Measurements from ENCODE around the gene GLTPD2. TPM values are rescaled to one million over a fixed set of nuclear protein-coding genes. Genes with fewer than 3 reads are reported as not detected.

Gene GLTPD2
- total RNA-seq, 1 experiment from 2014 or later = not detected

DNA sequence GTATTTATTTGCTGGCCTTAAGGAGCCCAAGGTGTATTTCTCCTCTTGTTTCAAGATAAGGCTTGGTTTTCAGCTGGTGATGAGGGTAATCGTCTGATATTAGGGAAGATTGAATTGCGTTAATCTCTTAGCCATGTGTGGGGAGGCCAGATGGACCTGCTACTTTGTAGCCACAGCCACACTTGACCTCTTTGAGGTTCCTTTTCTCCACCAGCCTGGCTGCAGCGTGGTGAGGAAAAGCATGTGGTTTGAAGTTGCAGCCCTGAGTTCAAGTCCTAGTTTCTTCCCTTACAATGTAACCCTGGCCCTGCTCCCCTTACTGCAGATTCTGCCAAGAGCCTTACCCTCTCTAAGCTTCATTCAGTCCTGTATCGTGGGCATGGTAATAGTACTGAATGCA lies 47.5 kb downstream of the GLTPD2 start:
- DNase-seq (ENCODE audit: low spot score) = no peak
- in situ Hi-C loops (cut with HindIII; ENCODE audit: low sequenced_read_pairs) = loop anchor here (10.0 kb wide), 1 partner anchor 111 kb away; no protein-coding TSS in a partner anchor

GRCh38 chr17:4837471-4838308 lies 48.9 kb downstream of the GLTPD2 start:
- DNase-seq (ENCODE audit: low spot score) = peak; percentile 38
- in situ Hi-C loops (cut with HindIII; ENCODE audit: low sequenced_read_pairs) = loop anchor here (10.0 kb wide), 1 partner anchor 113 kb away; no protein-coding TSS in a partner anchor

DNA sequence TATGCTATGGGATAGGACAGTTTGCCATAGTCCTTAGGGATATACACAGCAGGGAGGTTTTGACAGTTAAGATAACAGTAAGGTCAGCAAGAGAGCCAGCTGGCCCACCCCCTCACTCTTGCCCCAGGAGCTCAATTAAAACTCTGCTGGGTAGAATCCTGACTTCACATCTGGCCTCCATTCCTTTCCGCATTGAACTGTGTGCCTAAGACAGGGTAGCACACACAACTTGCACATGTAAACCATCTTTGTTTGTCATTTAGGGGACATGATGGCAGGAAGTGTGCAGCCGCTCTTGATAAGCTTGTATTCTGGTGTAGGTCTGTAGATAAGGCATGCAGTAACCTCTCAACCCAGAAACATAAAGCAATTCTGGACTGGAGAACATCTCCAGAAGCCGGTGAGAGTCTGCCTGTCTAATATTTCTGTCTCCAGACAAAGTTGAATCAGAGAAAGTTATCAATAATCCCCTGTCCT lies 49.6 kb downstream of the GLTPD2 start:
- DNase-seq (ENCODE audit: low spot score) = no peak
- in situ Hi-C loops (cut with HindIII; ENCODE audit: low sequenced_read_pairs) = loop anchor here (10.0 kb wide), 1 partner anchor 114 kb away; no protein-coding TSS in a partner anchor

- in situ Hi-C loops (cut with HindIII; ENCODE audit: low sequenced_read_pairs) = loop anchor here (10.0 kb wide), 1 partner anchor 114 kb away; no protein-coding TSS in a partner anchor
- no peak for DNase-seq (ENCODE audit: low spot score)
Observed at GRCh38 chr17:4839221-4839620, 50.5 kb downstream of the GLTPD2 start.

Other genes starting within 250 kb of the GLTPD2 start
- gene MYBBP1A, start 233.6 kb upstream of the GLTPD2 start, total RNA-seq (2014; rRNA removed; shearing (Covaris generic)) = 89.3 and 91.6 TPM in 2 replicates
- gene GGT6, start 228.4 kb upstream of the GLTPD2 start, total RNA-seq (2014; rRNA removed; shearing (Covaris generic)) = 5.3 TPM in 1 of 2 replicates, not detected in the other
- not detected in 2 replicates for gene SMTNL2, start 204.4 kb upstream of the GLTPD2 start, total RNA-seq (2014; rRNA removed; shearing (Covaris generic))
- gene ALOX15, start 147.3 kb upstream of the GLTPD2 start, total RNA-seq (2014; rRNA removed; shearing (Covaris generic)) = 0.41 TPM in 1 of 2 replicates, not detected in the other
- gene PELP1, start 84.8 kb upstream of the GLTPD2 start, total RNA-seq (2014; rRNA removed; shearing (Covaris generic)) = 40.1 and 53.6 TPM in 2 replicates
- gene ARRB2, start 78.3 kb upstream of the GLTPD2 start, total RNA-seq (2014; rRNA removed; shearing (Covaris generic)) = 38.1 and 45.1 TPM in 2 replicates
- gene MED11, start 57.5 kb upstream of the GLTPD2 start, total RNA-seq (2014; rRNA removed; shearing (Covaris generic)) = 24.3 and 29.8 TPM in 2 replicates
- 0.68 TPM in 1 of 2 replicates, not detected in the other for gene ZMYND15, start 49.1 kb upstream of the GLTPD2 start, total RNA-seq (2014; rRNA removed; shearing (Covaris generic))
- 0.86 TPM in 1 of 2 replicates, not detected in the other for gene CXCL16, start 49.0 kb upstream of the GLTPD2 start, total RNA-seq (2014; rRNA removed; shearing (Covaris generic))
- not detected in 2 replicates for gene TM4SF5, start 17.1 kb upstream of the GLTPD2 start, total RNA-seq (2014; rRNA removed; shearing (Covaris generic))
- gene VMO1, start 2.6 kb upstream of the GLTPD2 start, total RNA-seq (2014; rRNA removed; shearing (Covaris generic)) = not detected in 2 replicates
- 390 and 445 TPM in 2 replicates for gene PSMB6, start 7.2 kb downstream of the GLTPD2 start, total RNA-seq (2014; rRNA removed; shearing (Covaris generic))
- 20.9 and 28.4 TPM in 2 replicates for gene PLD2, start 18.2 kb downstream of the GLTPD2 start, total RNA-seq (2014; rRNA removed; shearing (Covaris generic))
- 33.8 and 48.3 TPM in 2 replicates for gene MINK1, start 44.4 kb downstream of the GLTPD2 start, total RNA-seq (2014; rRNA removed; shearing (Covaris generic))
- gene C17orf107, start 110.6 kb downstream of the GLTPD2 start, total RNA-seq (2014; rRNA removed; shearing (Covaris generic)) = not detected in 2 replicates
- gene CHRNE, start 114.1 kb downstream of the GLTPD2 start, total RNA-seq (2014; rRNA removed; shearing (Covaris generic)) = not detected in 2 replicates
- gene GP1BA, start 143.3 kb downstream of the GLTPD2 start, total RNA-seq (2014; rRNA removed; shearing (Covaris generic)) = not detected in 2 replicates
- gene SLC25A11, start 151.1 kb downstream of the GLTPD2 start, total RNA-seq (2014; rRNA removed; shearing (Covaris generic)) = 111 and 132 TPM in 2 replicates
- gene RNF167, start 151.3 kb downstream of the GLTPD2 start, total RNA-seq (2014; rRNA removed; shearing (Covaris generic)) = 86.0 and 97.4 TPM in 2 replicates
- gene PFN1, start 159.6 kb downstream of the GLTPD2 start, total RNA-seq (2014; rRNA removed; shearing (Covaris generic)) = 563 and 707 TPM in 2 replicates
- 52.8 and 75.4 TPM in 2 replicates for gene ENO3, start 162.2 kb downstream of the GLTPD2 start, total RNA-seq (2014; rRNA removed; shearing (Covaris generic))
- gene SPAG7, start 178.9 kb downstream of the GLTPD2 start, total RNA-seq (2014; rRNA removed; shearing (Covaris generic)) = 32.3 and 59.7 TPM in 2 replicates
- 6.9 and 16.9 TPM in 2 replicates for gene CAMTA2, start 198.7 kb downstream of the GLTPD2 start, total RNA-seq (2014; rRNA removed; shearing (Covaris generic))
- gene INCA1, start 208.6 kb downstream of the GLTPD2 start, total RNA-seq (2014; rRNA removed; shearing (Covaris generic)) = 0.14 TPM in 1 of 2 replicates, not detected in the other
- 75.6 and 95.9 TPM in 2 replicates for gene KIF1C, start 209.0 kb downstream of the GLTPD2 start, total RNA-seq (2014; rRNA removed; shearing (Covaris generic))
- gene SLC52A1, start 246.5 kb downstream of the GLTPD2 start, total RNA-seq (2014; rRNA removed; shearing (Covaris generic)) = not detected in 2 replicates